ENCODE results near the gene SMAP2. TPM values are rescaled to one million over a fixed set of nuclear protein-coding genes. Genes with fewer than 3 reads are reported as not detected.

The SMAP2 gene
- polyA plus RNA-seq, 2 of the 4 experiments (the other 2 are of a cell fraction) = 6.4 to 7.7 TPM

DNA sequence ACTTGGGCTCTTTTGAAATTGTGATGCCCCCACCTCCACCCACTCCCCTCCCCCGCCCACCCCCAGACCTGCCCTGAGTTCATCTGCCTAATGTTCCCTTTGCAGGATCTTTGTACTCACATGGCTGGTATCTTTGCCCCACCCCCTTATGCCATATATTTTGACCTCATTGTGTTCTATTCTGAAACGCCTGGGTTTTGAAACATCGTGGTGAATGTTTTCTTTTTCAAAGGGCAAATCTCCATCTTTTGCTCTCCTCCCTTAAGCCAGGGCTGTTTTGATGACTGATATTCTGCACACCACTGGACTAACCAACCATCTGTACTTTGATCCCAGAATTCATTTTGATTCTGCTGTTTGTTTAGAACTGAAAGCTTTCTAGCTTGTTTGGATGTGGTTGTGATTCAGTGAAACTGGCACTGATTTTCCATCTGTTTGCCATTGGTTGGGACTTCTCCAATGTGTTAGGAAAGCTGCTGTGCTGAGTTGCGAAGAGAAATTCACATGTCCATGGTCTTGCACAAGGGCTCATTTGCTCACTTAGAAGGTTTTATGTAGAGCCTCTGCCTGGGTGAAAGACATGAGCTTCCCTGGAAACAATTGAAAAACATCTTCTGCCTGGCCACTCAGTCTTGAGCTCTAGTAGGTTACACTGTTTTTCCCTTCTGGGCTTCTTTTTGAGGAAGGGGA, 16.5 kb downstream of the SMAP2 start (continued):
- TF ChIP-seq RNF2 (IDR thresholded peaks at IDR 0.05; ENCODE audit: borderline replicate concordance, low read depth) (no peak), HOXB5 (CRISPR knock-in tag; IDR thresholded peaks at IDR 0.05) (no peak), NR3C1 (IDR thresholded peaks at IDR 0.05) (no peak), GATA3 (IDR thresholded peaks at IDR 0.05; ENCODE audit: borderline replicate concordance) (no peak)

DNA sequence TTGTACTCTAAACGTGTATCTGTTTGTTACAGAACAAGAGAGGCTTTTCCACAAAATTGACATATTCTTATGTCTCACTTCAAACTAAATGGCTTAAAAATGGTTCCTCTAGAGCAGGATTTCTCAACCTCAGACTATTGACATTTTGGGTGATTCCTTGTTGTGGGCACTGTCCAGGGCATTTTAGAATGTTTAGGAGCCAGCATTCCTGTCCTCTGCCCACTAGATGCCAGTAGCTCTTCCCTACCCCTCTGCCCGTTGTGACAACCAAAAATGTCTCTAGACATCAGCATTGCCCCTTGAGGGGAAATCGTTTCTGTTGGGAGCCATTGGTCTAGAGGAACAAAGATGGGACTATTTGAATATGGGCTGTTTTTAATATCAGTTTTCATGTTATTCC, 17.3 kb downstream of the SMAP2 start:
- POLR2A ChIA-PET = no interaction called here
- CTCF ChIA-PET = interaction anchor here (1.0 to 1.6 kb wide), 2 partner anchors 14 to 247 kb away, joined by 4 to 7 read pairs; no protein-coding TSS in a partner anchor
- 77% methylated on average over 3 of the region's 3 CpGs for WGBS (ENCODE audit: missing lambda C conversion rate)

DNA sequence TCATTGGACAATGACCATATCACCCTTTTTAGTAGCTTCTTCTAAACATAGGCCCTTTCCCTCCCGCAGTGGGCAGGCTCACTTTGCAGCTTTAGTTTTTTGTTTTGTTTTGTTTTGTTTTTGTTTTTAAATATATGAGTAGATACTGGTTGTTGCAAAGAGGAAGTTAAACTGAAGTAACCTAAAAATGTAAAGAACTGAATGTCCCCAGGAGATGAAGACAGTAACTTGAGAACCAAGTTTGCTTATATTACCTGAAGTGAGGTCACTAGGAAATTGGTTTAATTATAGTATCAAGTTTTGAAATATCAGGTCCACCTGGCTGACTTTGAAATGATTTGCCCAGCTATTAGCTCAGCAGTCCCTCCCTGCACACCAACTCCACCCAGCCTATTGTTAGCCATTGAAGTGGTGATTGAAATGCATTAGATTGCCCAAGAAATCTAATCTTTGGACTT, 18.2 kb downstream of the SMAP2 start:
- Histone ChIP-seq H3K4me3 (no peak overlapping the region), H3K4me1 (peaks cover 10% of the 10 kb centered on the region; the same call in 2 of the 3 replicates), H3K27ac (no peak overlapping the region), H3K9me3 (no peaks in the 10 kb centered on the region), H3K4me2 (no peak overlapping the region)
- ATAC-seq = no peak
- POLR2A ChIA-PET = no interaction called here
- FAIRE-seq = no peak
- WGBS (ENCODE audit: missing lambda C conversion rate) = 100% methylated on average over 1 of the region's 1 CpG
- CTCF ChIA-PET = interaction anchor here (1.1 kb wide), 1 partner anchor 239 kb away, joined by 3 read pairs; no protein-coding TSS in a partner anchor
- DNase-seq (ENCODE audit: low read depth in 1 of 2, low spot score in 1 of 2) = no peak
- no peak for TF ChIP-seq TP53 (CRISPR knock-in tag; IDR thresholded peaks at IDR 0.05)

More for the DNA sequence above, 17.3 kb downstream of the SMAP2 start:
- Histone ChIP-seq H3K4me1 (peaks cover 10% of the 10 kb centered on the region; the same call in 2 of the 3 replicates), H3K9me3 (no peaks in the 10 kb centered on the region), H3K4me3 (no peak overlapping the region), H3K27ac (no peak overlapping the region), H3K4me2 (no peak overlapping the region; the same call in 2 of the 3 replicates)
- ATAC-seq (no peak), FAIRE-seq (no peak), DNase-seq (ENCODE audit: low read depth in 1 of 2, low spot score in 1 of 2) (no peak)
- TF ChIP-seq NPAS2 (CRISPR knock-in tag; IDR thresholded peaks at IDR 0.05; ENCODE audit: borderline replicate concordance) (no peak), BHLHE40 (IDR thresholded peaks at IDR 0.05; ENCODE audit: low read depth, low read length) (no peak), ZNF302 (CRISPR knock-in tag; IDR thresholded peaks at IDR 0.05) (no peak), MYC (IDR thresholded peaks at IDR 0.05; ENCODE audit: borderline replicate concordance, low read length) (no peak)
- TF ChIP-seq, protein P1, sequence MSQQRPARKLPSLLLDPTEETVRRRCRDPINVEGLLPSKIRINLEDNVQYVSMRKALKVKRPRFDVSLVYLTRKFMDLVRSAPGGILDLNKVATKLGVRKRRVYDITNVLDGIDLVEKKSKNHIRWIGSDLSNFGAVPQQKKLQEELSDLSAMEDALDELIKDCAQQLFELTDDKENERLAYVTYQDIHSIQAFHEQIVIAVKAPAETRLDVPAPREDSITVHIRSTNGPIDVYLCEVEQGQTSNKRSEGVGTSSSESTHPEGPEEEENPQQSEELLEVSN (IDR thresholded peaks at IDR 0.05; ENCODE audit: borderline replicate concordance, low read depth) = no peak

DNA sequence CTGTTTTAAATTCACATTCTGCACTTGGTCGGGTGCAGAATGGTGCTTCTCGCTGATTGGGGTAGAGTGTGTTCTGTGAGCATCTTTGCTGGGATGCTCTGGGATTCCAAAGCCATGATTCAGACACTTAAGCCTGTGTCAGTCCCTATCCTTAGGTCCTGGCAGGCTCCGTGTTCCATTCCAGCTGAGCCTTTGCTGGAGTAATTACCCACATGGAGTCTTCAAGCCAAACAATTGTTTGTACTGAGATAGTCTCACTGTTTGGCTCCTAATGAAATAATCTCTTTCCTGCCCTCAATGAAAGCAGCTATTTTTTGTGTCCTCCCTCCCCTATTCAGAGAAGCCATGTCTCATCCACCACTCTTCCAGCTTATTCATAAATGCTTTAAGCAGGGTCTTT, 18.7 kb downstream of the SMAP2 start:
- ATAC-seq (no peak), FAIRE-seq (no peak), DNase-seq (ENCODE audit: low read depth in 1 of 2, low spot score in 1 of 2) (no peak)
- WGBS (ENCODE audit: missing lambda C conversion rate) = 70% methylated on average over 3 of the region's 3 CpGs
- H3K9me3 ChIP-seq = no peaks in the 10 kb centered on the region
- H3K4me1 ChIP-seq = peaks cover 10% of the 10 kb centered on the region; the same call in 2 of the 3 replicates
- TF ChIP-seq MYC (IDR thresholded peaks at IDR 0.05; ENCODE audit: borderline replicate concordance, low read length) (no peak), HDAC2 (IDR thresholded peaks at IDR 0.05) (no peak), NR3C1 (IDR thresholded peaks at IDR 0.05) (no peak)
- no peak overlapping the region for H3K4me2 ChIP-seq
- no peak overlapping the region for H3K4me3 ChIP-seq
- POLR2A ChIA-PET = no interaction called here
- CTCF ChIA-PET = interaction anchor here (1.1 to 1.4 kb wide), 2 partner anchors 13 to 239 kb away, joined by 3 to 8 read pairs; no protein-coding TSS in a partner anchor
- H3K27ac ChIP-seq = no peak overlapping the region

DNA sequence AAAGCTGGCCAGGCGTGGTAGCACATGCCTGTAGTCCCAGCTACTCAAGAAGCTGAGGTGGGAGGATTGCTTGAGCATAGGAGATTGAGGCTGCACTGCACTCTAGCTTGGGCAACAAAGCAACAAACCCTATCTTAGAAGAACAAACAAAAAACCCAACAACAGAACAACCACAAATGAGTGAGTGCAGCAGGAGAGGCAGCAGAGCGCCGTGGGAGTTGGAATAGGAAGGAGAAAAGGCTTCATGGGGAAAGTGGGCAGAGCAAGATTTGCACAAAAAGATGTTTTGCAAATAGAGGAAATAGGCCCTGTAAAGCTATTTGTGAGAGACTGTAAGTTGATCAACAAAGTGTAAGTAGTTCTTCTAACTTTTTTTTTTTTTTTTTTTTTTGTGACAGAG, 19.6 kb downstream of the SMAP2 start:
- no peak for FAIRE-seq
- DNase-seq (ENCODE audit: low read depth in 1 of 2, low spot score in 1 of 2) = no peak
- WGBS (ENCODE audit: missing lambda C conversion rate) = 95% methylated on average over 3 of the region's 3 CpGs
- ChIA-PET CTCF (interaction anchor here (1.0 to 1.4 kb wide), 2 partner anchors 8 to 12 kb away, joined by 3 to 8 read pairs; no protein-coding TSS in a partner anchor), POLR2A (no interaction called here)
- Histone ChIP-seq H3K4me3 (no peak overlapping the region), H3K27ac (no peak overlapping the region), H3K4me2 (no peak overlapping the region), H3K4me1 (peaks cover 10% of the 10 kb centered on the region; the same call in 2 of the 3 replicates), H3K9me3 (no peaks in the 10 kb centered on the region)
- ATAC-seq = no peak
- TF ChIP-seq NFE2L2 (conservative IDR thresholded peaks at IDR 0.05; ENCODE audit: low read length) (no peak), SMC3 (IDR thresholded peaks at IDR 0.05) (no peak), JUNB (IDR thresholded peaks at IDR 0.05) (no peak), ZSCAN20 (CRISPR knock-in tag; IDR thresholded peaks at IDR 0.05) (no peak), TFCP2L1 (CRISPR knock-in tag; IDR thresholded peaks at IDR 0.05) (no peak), ZFP36 (IDR thresholded peaks at IDR 0.05; ENCODE audit: borderline replicate concordance, partially characterized antibody) (no peak), CHD4 (IDR thresholded peaks at IDR 0.05; ENCODE audit: borderline replicate concordance) (no peak), EP300 (IDR thresholded peaks at IDR 0.05) (no peak), POLR2AphosphoS2 (conservative IDR thresholded peaks at IDR 0.05; ENCODE audit: low read length) (no peak)
- TF ChIP-seq, protein P2, sequence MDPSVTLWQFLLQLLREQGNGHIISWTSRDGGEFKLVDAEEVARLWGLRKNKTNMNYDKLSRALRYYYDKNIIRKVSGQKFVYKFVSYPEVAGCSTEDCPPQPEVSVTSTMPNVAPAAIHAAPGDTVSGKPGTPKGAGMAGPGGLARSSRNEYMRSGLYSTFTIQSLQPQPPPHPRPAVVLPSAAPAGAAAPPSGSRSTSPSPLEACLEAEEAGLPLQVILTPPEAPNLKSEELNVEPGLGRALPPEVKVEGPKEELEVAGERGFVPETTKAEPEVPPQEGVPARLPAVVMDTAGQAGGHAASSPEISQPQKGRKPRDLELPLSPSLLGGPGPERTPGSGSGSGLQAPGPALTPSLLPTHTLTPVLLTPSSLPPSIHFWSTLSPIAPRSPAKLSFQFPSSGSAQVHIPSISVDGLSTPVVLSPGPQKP (IDR thresholded peaks at IDR 0.05; ENCODE audit: low read depth, low read length) = no peak
- TF ChIP-seq, protein P3, sequence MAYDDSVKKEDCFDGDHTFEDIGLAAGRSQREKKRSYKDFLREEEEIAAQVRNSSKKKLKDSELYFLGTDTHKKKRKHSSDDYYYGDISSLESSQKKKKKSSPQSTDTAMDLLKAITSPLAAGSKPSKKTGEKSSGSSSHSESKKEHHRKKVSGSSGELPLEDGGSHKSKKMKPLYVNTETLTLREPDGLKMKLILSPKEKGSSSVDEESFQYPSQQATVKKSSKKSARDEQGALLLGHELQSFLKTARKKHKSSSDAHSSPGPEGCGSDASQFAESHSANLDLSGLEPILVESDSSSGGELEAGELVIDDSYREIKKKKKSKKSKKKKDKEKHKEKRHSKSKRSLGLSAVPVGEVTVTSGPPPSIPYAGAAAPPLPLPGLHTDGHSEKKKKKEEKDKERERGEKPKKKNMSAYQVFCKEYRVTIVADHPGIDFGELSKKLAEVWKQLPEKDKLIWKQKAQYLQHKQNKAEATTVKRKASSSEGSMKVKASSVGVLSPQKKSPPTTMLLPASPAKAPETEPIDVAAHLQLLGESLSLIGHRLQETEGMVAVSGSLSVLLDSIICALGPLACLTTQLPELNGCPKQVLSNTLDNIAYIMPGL (CRISPR knock-in tag; IDR thresholded peaks at IDR 0.05; ENCODE audit: borderline replicate concordance) = no peak
- TF ChIP-seq, protein P4, sequence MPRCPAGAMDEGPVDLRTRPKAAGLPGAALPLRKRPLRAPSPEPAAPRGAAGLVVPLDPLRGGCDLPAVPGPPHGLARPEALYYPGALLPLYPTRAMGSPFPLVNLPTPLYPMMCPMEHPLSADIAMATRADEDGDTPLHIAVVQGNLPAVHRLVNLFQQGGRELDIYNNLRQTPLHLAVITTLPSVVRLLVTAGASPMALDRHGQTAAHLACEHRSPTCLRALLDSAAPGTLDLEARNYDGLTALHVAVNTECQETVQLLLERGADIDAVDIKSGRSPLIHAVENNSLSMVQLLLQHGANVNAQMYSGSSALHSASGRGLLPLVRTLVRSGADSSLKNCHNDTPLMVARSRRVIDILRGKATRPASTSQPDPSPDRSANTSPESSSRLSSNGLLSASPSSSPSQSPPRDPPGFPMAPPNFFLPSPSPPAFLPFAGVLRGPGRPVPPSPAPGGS (IDR thresholded peaks at IDR 0.05) = no peak
- TF ChIP-seq, protein P5, sequence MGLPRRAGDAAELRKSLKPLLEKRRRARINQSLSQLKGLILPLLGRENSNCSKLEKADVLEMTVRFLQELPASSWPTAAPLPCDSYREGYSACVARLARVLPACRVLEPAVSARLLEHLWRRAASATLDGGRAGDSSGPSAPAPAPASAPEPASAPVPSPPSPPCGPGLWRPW (IDR thresholded peaks at IDR 0.05) = no peak

Data from A549 (cell line).